ENCODE results near the gene TBX19. TPM values are rescaled to one million over a fixed set of nuclear protein-coding genes. Genes with fewer than 3 reads are reported as not detected.

Gene TBX19
- total RNA-seq, 1 experiment from 2014 or later, result 1.2 TPM

DNA sequence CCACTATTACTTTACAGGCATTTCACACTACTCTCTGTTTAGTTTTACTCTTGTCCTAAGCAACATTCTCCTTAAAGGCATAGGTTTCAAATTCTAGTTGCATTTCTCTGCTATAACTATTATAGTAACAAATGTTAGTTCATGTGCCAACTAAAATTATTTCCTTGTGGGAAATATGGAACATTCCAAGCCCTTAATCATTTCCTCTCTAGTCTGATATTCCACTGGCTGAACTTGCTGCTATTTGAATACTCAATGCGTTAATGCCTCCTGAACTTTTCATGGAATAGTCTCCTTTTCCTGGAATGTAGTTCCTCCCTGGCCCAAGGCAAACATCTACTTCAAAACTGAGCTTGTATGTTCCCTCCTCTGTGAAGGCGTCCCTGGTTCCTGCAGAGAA is 19.3 kb upstream of the TBX19 start (continued):
- TF ChIP-seq, protein P1, sequence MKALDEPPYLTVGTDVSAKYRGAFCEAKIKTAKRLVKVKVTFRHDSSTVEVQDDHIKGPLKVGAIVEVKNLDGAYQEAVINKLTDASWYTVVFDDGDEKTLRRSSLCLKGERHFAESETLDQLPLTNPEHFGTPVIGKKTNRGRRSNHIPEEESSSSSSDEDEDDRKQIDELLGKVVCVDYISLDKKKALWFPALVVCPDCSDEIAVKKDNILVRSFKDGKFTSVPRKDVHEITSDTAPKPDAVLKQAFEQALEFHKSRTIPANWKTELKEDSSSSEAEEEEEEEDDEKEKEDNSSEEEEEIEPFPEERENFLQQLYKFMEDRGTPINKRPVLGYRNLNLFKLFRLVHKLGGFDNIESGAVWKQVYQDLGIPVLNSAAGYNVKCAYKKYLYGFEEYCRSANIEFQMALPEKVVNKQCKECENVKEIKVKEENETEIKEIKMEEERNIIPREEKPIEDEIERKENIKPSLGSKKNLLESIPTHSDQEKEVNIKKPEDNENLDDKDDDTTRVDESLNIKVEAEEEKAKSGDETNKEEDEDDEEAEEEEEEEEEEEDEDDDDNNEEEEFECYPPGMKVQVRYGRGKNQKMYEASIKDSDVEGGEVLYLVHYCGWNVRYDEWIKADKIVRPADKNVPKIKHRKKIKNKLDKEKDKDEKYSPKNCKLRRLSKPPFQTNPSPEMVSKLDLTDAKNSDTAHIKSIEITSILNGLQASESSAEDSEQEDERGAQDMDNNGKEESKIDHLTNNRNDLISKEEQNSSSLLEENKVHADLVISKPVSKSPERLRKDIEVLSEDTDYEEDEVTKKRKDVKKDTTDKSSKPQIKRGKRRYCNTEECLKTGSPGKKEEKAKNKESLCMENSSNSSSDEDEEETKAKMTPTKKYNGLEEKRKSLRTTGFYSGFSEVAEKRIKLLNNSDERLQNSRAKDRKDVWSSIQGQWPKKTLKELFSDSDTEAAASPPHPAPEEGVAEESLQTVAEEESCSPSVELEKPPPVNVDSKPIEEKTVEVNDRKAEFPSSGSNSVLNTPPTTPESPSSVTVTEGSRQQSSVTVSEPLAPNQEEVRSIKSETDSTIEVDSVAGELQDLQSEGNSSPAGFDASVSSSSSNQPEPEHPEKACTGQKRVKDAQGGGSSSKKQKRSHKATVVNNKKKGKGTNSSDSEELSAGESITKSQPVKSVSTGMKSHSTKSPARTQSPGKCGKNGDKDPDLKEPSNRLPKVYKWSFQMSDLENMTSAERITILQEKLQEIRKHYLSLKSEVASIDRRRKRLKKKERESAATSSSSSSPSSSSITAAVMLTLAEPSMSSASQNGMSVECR (CRISPR knock-in tag; IDR thresholded peaks at IDR 0.05; ENCODE audit: borderline replicate concordance), result no peak
- TF ChIP-seq NR3C1 (CRISPR knock-in tag; conservative IDR thresholded peaks at IDR 0.05; ENCODE audit: low read depth), result no peak
- TF ChIP-seq, protein P2, sequence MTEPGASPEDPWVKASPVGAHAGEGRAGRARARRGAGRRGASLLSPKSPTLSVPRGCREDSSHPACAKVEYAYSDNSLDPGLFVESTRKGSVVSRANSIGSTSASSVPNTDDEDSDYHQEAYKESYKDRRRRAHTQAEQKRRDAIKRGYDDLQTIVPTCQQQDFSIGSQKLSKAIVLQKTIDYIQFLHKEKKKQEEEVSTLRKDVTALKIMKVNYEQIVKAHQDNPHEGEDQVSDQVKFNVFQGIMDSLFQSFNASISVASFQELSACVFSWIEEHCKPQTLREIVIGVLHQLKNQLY (CRISPR knock-in tag; IDR thresholded peaks at IDR 0.05), result no peak
- TF ChIP-seq, protein P3, sequence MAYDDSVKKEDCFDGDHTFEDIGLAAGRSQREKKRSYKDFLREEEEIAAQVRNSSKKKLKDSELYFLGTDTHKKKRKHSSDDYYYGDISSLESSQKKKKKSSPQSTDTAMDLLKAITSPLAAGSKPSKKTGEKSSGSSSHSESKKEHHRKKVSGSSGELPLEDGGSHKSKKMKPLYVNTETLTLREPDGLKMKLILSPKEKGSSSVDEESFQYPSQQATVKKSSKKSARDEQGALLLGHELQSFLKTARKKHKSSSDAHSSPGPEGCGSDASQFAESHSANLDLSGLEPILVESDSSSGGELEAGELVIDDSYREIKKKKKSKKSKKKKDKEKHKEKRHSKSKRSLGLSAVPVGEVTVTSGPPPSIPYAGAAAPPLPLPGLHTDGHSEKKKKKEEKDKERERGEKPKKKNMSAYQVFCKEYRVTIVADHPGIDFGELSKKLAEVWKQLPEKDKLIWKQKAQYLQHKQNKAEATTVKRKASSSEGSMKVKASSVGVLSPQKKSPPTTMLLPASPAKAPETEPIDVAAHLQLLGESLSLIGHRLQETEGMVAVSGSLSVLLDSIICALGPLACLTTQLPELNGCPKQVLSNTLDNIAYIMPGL (CRISPR knock-in tag; IDR thresholded peaks at IDR 0.05), result no peak
- TF ChIP-seq SP1 (CRISPR knock-in tag; conservative IDR thresholded peaks at IDR 0.05), result no peak
- no peak for TF ChIP-seq TEAD4 (CRISPR knock-in tag; IDR thresholded peaks at IDR 0.05)
- TF ChIP-seq, protein P4, sequence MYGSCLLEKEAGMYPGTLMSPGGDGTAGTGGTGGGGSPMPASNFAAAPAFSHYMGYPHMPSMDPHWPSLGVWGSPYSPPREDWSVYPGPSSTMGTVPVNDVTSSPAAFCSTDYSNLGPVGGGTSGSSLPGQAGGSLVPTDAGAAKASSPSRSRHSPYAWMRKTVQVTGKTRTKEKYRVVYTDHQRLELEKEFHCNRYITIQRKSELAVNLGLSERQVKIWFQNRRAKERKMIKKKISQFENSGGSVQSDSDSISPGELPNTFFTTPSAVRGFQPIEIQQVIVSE (CRISPR knock-in tag; IDR thresholded peaks at IDR 0.05; ENCODE audit: borderline replicate concordance), result no peak
- no peak for TF ChIP-seq GABPB1 (CRISPR knock-in tag; IDR thresholded peaks at IDR 0.05)
- no peak for TF ChIP-seq ZNF138 (CRISPR knock-in tag; conservative IDR thresholded peaks at IDR 0.05)
- TF ChIP-seq SMAD4 (CRISPR knock-in tag; IDR thresholded peaks at IDR 0.05), result no peak
- TF ChIP-seq, protein P5, sequence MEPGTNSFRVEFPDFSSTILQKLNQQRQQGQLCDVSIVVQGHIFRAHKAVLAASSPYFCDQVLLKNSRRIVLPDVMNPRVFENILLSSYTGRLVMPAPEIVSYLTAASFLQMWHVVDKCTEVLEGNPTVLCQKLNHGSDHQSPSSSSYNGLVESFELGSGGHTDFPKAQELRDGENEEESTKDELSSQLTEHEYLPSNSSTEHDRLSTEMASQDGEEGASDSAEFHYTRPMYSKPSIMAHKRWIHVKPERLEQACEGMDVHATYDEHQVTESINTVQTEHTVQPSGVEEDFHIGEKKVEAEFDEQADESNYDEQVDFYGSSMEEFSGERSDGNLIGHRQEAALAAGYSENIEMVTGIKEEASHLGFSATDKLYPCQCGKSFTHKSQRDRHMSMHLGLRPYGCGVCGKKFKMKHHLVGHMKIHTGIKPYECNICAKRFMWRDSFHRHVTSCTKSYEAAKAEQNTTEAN (CRISPR knock-in tag; IDR thresholded peaks at IDR 0.05), result no peak
- TF ChIP-seq, protein P6, sequence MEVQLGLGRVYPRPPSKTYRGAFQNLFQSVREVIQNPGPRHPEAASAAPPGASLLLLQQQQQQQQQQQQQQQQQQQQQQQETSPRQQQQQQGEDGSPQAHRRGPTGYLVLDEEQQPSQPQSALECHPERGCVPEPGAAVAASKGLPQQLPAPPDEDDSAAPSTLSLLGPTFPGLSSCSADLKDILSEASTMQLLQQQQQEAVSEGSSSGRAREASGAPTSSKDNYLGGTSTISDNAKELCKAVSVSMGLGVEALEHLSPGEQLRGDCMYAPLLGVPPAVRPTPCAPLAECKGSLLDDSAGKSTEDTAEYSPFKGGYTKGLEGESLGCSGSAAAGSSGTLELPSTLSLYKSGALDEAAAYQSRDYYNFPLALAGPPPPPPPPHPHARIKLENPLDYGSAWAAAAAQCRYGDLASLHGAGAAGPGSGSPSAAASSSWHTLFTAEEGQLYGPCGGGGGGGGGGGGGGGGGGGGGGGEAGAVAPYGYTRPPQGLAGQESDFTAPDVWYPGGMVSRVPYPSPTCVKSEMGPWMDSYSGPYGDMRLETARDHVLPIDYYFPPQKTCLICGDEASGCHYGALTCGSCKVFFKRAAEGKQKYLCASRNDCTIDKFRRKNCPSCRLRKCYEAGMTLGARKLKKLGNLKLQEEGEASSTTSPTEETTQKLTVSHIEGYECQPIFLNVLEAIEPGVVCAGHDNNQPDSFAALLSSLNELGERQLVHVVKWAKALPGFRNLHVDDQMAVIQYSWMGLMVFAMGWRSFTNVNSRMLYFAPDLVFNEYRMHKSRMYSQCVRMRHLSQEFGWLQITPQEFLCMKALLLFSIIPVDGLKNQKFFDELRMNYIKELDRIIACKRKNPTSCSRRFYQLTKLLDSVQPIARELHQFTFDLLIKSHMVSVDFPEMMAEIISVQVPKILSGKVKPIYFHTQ (CRISPR knock-in tag; IDR thresholded peaks at IDR 0.05), result no peak
- no peak for TF ChIP-seq ZNF232 (CRISPR knock-in tag; IDR thresholded peaks at IDR 0.05)
- no peak for TF ChIP-seq ZNF671 (CRISPR knock-in tag; IDR thresholded peaks at IDR 0.05)
- TF ChIP-seq RELA (CRISPR knock-in tag; IDR thresholded peaks at IDR 0.05; ENCODE audit: borderline replicate concordance), result no peak

DNA sequence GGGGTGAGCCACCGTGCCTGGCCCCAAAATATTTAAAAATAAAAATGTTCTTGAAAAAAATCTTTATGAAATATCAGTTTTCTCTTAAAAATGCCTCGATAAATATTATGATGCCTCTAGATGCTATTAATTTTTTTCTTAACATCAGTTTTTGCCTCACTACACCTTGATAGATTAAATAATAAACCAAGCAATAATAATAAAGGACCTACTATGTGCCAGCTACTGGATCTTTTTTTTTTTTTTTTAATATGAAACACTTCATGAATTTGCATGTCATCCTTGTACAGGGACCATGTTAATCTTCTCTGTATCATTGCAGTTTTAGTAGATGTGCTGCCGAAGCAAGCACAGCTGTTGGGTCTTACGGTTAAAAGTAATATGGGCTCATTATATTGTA is 17.5 kb upstream of the TBX19 start:
- H3K4me1 Mint-ChIP-seq, result peaks cover 27% of the 10 kb centered on the region
- H3K27ac Mint-ChIP-seq, result no peak overlapping the region
- no peak for DNase-seq (ENCODE audit: low spot score)
- no peak overlapping the region for H3K4me3 Mint-ChIP-seq
- TF ChIP-seq, protein P7, sequence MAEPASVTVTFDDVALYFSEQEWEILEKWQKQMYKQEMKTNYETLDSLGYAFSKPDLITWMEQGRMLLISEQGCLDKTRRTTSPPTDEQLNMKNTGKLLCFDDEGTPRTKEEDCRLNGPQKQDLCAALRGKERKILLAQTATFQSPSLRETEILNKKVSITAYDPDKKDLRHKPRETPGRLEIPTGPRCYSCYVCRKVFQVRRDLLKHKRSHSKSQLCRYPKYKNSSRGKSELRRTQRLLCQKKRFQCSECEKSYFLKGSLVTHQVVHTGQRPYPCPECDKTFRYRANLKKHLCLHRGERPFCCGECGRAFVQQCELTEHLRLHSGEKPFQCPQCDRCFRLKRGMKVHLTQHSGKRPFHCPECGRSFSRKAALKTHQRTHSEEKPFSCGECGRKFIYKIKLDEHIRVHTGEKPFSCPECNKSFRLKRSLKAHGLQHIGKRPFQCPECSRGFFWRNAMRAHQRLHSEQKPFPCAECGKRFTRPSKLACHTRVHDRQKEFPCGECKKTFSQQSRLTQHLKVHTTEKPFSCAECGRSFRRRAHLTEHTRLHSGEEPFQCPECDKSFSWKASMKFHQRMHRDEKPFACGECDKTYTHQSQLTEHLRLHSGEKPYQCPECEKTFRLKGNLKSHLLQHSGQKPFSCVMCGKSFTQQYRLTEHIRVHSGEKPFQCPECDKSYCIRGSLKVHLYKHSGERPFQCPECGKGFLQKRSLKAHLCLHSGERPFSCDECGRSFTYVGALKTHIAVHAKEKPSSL (CRISPR knock-in tag; conservative IDR thresholded peaks at IDR 0.05), result no peak
- TF ChIP-seq, protein P8, sequence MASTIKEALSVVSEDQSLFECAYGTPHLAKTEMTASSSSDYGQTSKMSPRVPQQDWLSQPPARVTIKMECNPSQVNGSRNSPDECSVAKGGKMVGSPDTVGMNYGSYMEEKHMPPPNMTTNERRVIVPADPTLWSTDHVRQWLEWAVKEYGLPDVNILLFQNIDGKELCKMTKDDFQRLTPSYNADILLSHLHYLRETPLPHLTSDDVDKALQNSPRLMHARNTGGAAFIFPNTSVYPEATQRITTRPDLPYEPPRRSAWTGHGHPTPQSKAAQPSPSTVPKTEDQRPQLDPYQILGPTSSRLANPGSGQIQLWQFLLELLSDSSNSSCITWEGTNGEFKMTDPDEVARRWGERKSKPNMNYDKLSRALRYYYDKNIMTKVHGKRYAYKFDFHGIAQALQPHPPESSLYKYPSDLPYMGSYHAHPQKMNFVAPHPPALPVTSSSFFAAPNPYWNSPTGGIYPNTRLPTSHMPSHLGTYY (CRISPR knock-in tag; IDR thresholded peaks at IDR 0.05), result no peak
- no peak for TF ChIP-seq ELF4 (CRISPR knock-in tag; IDR thresholded peaks at IDR 0.05; ENCODE audit: low read depth)
- H3K9me3 Mint-ChIP-seq, result peaks cover 19% of the 10 kb centered on the region
- POLR2A ChIA-PET, result no interaction called here
- H3K27me3 Mint-ChIP-seq (ENCODE audit: low read depth), result peaks cover 5% of the 10 kb centered on the region
- no peak for ATAC-seq
- H3K36me3 Mint-ChIP-seq, result peaks cover 14% of the 10 kb centered on the region
- CTCF ChIA-PET, result interaction anchor here (2.7 kb wide), 1 partner anchor 28 kb away, joined by 6 read pairs; no protein-coding TSS in a partner anchor
